Suprapubic skin (tissue), 4 donors: ENCODE results near the gene SV2C.

Experiments used
- CTCF ChIP-seq, 2 donors: fragments of 200-600 bp in 1 of 2; fragments of 450-650 bp in 1 of 2; sonication (generic) in 1 of 2; IDR thresholded peaks; one replicate each; pipeline ENCODE4 v1.5.1; 2016 to 2019; ENCODE audit warnings: antibody characterized with exemption in 2 of 2, mild to moderate bottlenecking in 1 of 2, moderate library complexity in 1 of 2
- EP300 ChIP-seq: sonication (generic); formaldehyde crosslinking; IDR thresholded peaks from one replicate; pipeline ENCODE4 v1.6.1; 2017; ENCODE audit warnings: antibody characterized with exemption
- POLR2A ChIP-seq, 2 donors: fragments of 450-650 bp; IDR thresholded peaks; one replicate each; pipeline ENCODE4 v1.6.1; 2017; ENCODE audit warnings: antibody characterized with exemption in 2 of 2, mild to moderate bottlenecking in 2 of 2, moderate library complexity in 2 of 2
- POLR2AphosphoS5 ChIP-seq, 3 donors: sonication (generic); formaldehyde crosslinking; IDR thresholded peaks; one replicate each; pipeline ENCODE4 v1.6.1; 2017; ENCODE audit warnings: antibody characterized with exemption in 3 of 3

- TF ChIP-seq CTCF (IDR thresholded peaks at IDR 0.05): no peak
- no peak for TF ChIP-seq EP300
- TF ChIP-seq POLR2AphosphoS5 (IDR thresholded peaks at IDR 0.05): no peak
- no peak for TF ChIP-seq POLR2A (IDR thresholded peaks at IDR 0.05)
Observed at GRCh38 chr5:76314643-76315042, 231.5 kb downstream of the SV2C start.
